Nephron (organoid): ENCODE measurements around the gene OR2A5.
"Not testable (repeated sequence)": the region's sequence is repeated elsewhere in the genome, so short reads cannot be mapped to it uniquely, and the experiment has no call there.

Experiments used
- H3K27ac Mint-ChIP-seq, 3 experiments: 2 replicates each; pipeline ENCODE4 v1.8.0; 2020; ENCODE audit warnings: mixed read lengths in 3 of 3, mild to moderate bottlenecking in 2 of 3, moderate library complexity in 1 of 3
- H3K27me3 Mint-ChIP-seq: 2 replicates; pipeline ENCODE4 v1.8.0; 2021; ENCODE audit warnings: low read depth, mild to moderate bottlenecking, moderate library complexity, mixed read lengths
- H3K36me3 Mint-ChIP-seq: 2 replicates; pipeline ENCODE4 v1.8.0; 2020; ENCODE audit warnings: low read depth, mixed read lengths
- H3K4me1 Mint-ChIP-seq: 2 replicates; pipeline ENCODE4 v1.8.0; 2020; ENCODE audit warnings: mixed read lengths
- H3K4me3 Mint-ChIP-seq, 3 experiments: 2 replicates each; pipeline ENCODE4 v1.8.0; 2020; ENCODE audit warnings: mild to moderate bottlenecking in 3 of 3, mixed read lengths in 3 of 3, moderate library complexity in 2 of 3
- H3K9me3 Mint-ChIP-seq: 2 replicates; pipeline ENCODE4 v1.8.0; 2020; ENCODE audit warnings: mixed read lengths
- TF ChIP-seq, protein P1 (sequence below), 3 experiments: fragments of 200-600 bp; sonication (generic); IDR thresholded peaks; one replicate each; pipeline ENCODE4 v1.5.0; 2021; ENCODE audit warnings: antibody characterized with exemption in 3 of 3; ENCODE audit not compliant: unreplicated experiment in 3 of 3

Gene OR2A5

DNA sequence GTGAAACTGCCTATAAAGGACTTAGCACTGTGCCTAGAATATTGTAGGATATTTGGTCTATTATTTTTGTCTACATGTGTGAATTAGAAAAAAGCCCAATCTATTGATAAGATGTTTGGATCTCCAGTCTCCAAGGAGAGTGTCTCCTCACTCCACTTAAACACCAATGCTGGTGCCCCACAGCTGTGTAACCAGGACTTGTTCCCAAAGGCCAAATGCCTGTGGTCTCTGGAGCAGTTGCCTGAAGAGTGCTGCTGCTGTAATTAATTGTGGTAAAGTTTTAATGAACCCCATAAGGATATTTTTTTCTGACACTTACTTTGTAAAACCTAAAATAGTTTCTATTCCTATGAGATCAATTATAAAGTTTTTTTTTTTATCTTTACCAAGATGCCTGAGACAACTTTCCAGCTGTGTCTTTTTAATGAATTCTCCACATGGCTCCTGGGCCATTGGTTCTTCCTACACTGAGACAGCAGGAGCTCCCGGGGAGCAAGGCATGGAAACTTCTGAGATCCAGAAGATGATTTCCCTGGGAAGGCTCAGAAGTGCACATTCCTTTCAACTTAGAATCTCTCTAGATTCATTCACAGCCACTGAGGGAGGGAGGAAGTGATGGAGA is 11.2 kb upstream of the OR2A5 start:
- Mint-ChIP-seq H3K27ac (no peak overlapping the region), H3K9me3 (no peaks in the 10 kb centered on the region), H3K4me1 (no peaks in the 10 kb centered on the region), H3K4me3 (no peak overlapping the region), H3K27me3 (no peaks in the 10 kb centered on the region), H3K36me3 (no peaks in the 10 kb centered on the region)
- TF ChIP-seq, protein P1, sequence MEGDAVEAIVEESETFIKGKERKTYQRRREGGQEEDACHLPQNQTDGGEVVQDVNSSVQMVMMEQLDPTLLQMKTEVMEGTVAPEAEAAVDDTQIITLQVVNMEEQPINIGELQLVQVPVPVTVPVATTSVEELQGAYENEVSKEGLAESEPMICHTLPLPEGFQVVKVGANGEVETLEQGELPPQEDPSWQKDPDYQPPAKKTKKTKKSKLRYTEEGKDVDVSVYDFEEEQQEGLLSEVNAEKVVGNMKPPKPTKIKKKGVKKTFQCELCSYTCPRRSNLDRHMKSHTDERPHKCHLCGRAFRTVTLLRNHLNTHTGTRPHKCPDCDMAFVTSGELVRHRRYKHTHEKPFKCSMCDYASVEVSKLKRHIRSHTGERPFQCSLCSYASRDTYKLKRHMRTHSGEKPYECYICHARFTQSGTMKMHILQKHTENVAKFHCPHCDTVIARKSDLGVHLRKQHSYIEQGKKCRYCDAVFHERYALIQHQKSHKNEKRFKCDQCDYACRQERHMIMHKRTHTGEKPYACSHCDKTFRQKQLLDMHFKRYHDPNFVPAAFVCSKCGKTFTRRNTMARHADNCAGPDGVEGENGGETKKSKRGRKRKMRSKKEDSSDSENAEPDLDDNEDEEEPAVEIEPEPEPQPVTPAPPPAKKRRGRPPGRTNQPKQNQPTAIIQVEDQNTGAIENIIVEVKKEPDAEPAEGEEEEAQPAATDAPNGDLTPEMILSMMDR (IDR thresholded peaks at IDR 0.05; ENCODE audit: unreplicated experiment in 3 of 3) = no peak

- H3K27ac Mint-ChIP-seq = no peak overlapping the region
- no peak overlapping the region for H3K4me3 Mint-ChIP-seq
- TF ChIP-seq, protein P1 (IDR thresholded peaks at IDR 0.05; ENCODE audit: unreplicated experiment in 3 of 3) = no peak
- peaks cover 3% of the 10 kb centered on the region for H3K27me3 Mint-ChIP-seq
- no peaks in the 10 kb centered on the region for H3K9me3 Mint-ChIP-seq
- H3K4me1 Mint-ChIP-seq = no peaks in the 10 kb centered on the region
- H3K36me3 Mint-ChIP-seq = no peaks in the 10 kb centered on the region
Observed at GRCh38 chr7:144038887-144039286, 9.9 kb upstream of the OR2A5 start.

- no peak overlapping the region for H3K27ac Mint-ChIP-seq
- no peaks in the 10 kb centered on the region for H3K9me3 Mint-ChIP-seq
- no peaks in the 10 kb centered on the region for H3K4me1 Mint-ChIP-seq
- TF ChIP-seq, protein P1 (IDR thresholded peaks at IDR 0.05; ENCODE audit: unreplicated experiment in 3 of 3) = no peak
- H3K27me3 Mint-ChIP-seq = peaks cover 5% of the 10 kb centered on the region
- no peak overlapping the region for H3K4me3 Mint-ChIP-seq
- H3K36me3 Mint-ChIP-seq = no peaks in the 10 kb centered on the region
Observed at GRCh38 chr7:144049491-144049890, 743 bp downstream of the OR2A5 start.

DNA sequence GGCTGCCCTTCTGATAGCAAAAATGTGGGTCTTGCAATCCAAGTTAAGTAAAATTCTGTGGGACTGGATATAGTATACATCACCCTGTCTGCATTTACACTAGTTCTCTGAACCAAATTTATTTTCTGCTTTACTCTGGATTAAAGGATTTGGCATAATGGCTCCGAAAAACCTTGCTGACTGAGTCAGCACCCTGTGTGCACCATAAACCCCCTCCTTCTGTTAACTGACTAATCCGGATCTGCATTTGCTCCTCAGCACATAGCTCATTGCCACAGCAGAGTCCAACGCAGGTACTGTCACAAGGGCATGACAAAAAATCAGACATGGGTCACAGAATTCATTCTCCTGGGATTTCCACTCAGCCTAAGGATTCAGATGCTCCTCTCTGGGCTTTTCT is 1.3 kb downstream of the OR2A5 start:
- Mint-ChIP-seq H3K9me3 (no peaks in the 10 kb centered on the region), H3K4me1 (no peaks in the 10 kb centered on the region), H3K27ac (no peak overlapping the region), H3K4me3 (no peak overlapping the region), H3K27me3 (peaks cover 5% of the 10 kb centered on the region), H3K36me3 (no peaks in the 10 kb centered on the region)
- TF ChIP-seq, protein P1 (IDR thresholded peaks at IDR 0.05; ENCODE audit: unreplicated experiment in 3 of 3) = no peak

- not testable (repeated sequence) for H3K36me3 Mint-ChIP-seq, H3K27me3 Mint-ChIP-seq, H3K4me1 Mint-ChIP-seq, H3K9me3 Mint-ChIP-seq, H3K27ac Mint-ChIP-seq, H3K4me3 Mint-ChIP-seq
Observed at GRCh38 chr7:144050884-144051283, 2.1 kb downstream of the OR2A5 start.

DNA sequence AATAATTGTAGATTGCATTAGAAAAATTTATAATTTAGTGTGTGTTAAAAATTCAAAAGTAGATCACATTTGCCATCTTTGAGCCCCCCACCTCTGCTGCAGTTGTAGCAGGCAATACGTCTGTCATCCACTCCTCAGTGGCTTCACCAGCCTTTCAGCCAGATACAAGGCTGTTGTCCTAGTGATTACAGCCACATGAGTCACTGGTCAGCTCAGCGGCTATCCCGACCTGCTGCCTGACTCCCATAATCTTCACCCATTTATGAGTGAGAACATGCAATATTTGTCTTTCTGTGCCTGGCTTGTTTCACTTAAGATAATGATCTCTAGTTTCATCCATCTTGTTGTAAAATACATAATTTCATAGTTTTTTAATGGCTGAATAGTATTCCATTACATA is 9.2 kb downstream of the OR2A5 start:
- no peaks in the 10 kb centered on the region for H3K27me3 Mint-ChIP-seq
- no peaks in the 10 kb centered on the region for H3K36me3 Mint-ChIP-seq
- no peak overlapping the region for H3K4me3 Mint-ChIP-seq
- TF ChIP-seq, protein P1 (IDR thresholded peaks at IDR 0.05; ENCODE audit: unreplicated experiment in 3 of 3) = no peak
- no peaks in the 10 kb centered on the region for H3K4me1 Mint-ChIP-seq
- H3K27ac Mint-ChIP-seq = no peak overlapping the region
- peaks cover 3% of the 10 kb centered on the region for H3K9me3 Mint-ChIP-seq
